A673 (cell line): ENCODE results near the gene TBX1. TPM values are rescaled to one million over a fixed set of nuclear protein-coding genes. Genes with fewer than 3 reads are reported as not detected.

Source experiments
- BruUV-seq: library from RNA; stranded (reverse); fragments of 400-500 nt; replicated peaks from 2 replicates; lab custom pipeline; 2021; lab: Mats Ljungman, UMichigan
- CTCF ChIA-PET: fragments of 300-600 bp; sonication (Branson Sonifier 250); formaldehyde crosslinking; loops from one replicate; lab custom pipeline; 2022; ENCODE audit warnings: antibody characterized with exemption; lab: Charles Lee
- POLR2A ChIA-PET: fragments of 300-600 bp; sonication (Branson Sonifier 250); formaldehyde crosslinking; loops from one replicate; lab custom pipeline; 2022; ENCODE audit warnings: antibody characterized with exemption; ENCODE audit not compliant: low non-redundant PET; lab: Charles Lee
- DNase-seq: peaks from one replicate; pipeline ENCODE4 v3.0.0-alpha.2; 2015; ENCODE audit warnings: low spot score
- H3K27ac ChIP-seq: fragments of 200-600 bp; sonication (generic); 2 replicates; pipeline ENCODE4 v1.5.1; 2016; ENCODE audit warnings: mixed run types, low read depth, mild to moderate bottlenecking, mixed read lengths, antibody characterized with exemption, low read length; ENCODE audit not compliant: poor library complexity, severe bottlenecking
- H3K27me3 ChIP-seq: fragments of 200-600 bp; sonication (generic); replicated peaks from 2 replicates; pipeline ENCODE4 v1.6.1; 2017; ENCODE audit warnings: mixed run types, low read depth, mild to moderate bottlenecking, mixed read lengths, antibody characterized with exemption, low read length; ENCODE audit not compliant: insufficient read depth, poor library complexity
- H3K36me3 ChIP-seq: fragments of 200-600 bp; sonication (generic); 2 replicates; pipeline ENCODE4 v1.6.1; 2016; ENCODE audit warnings: mixed run types, mild to moderate bottlenecking, mixed read lengths, antibody characterized with exemption, low read length; ENCODE audit not compliant: insufficient read depth, poor library complexity, severe bottlenecking
- H3K4me1 ChIP-seq: fragments of 200-600 bp; sonication (generic); 2 replicates; pipeline ENCODE4 v1.6.1; 2017; ENCODE audit warnings: mixed run types, mild to moderate bottlenecking, mixed read lengths, antibody characterized with exemption, low read length; ENCODE audit not compliant: insufficient read depth, poor library complexity, severe bottlenecking
- H3K4me3 ChIP-seq: fragments of 200-600 bp; sonication (generic); 2 replicates; pipeline ENCODE4 v1.5.1; 2016; ENCODE audit warnings: low read depth, mixed run types, mild to moderate bottlenecking, mixed read lengths, low read length; ENCODE audit not compliant: poor library complexity, severe bottlenecking
- H3K9me3 ChIP-seq: fragments of 200-600 bp; sonication (generic); 2 replicates; pipeline ENCODE4 v1.6.1; 2016; ENCODE audit warnings: mixed run types, low read depth, mild to moderate bottlenecking, mixed read lengths, antibody characterized with exemption, low read length; ENCODE audit not compliant: poor library complexity, severe bottlenecking
- EZH2 ChIP-seq: fragments of 200-600 bp; sonication (generic); IDR thresholded peaks from 2 replicates; pipeline ENCODE4 v1.6.1; 2017; ENCODE audit warnings: borderline replicate concordance, low read depth, mild to moderate bottlenecking, mixed read lengths, antibody characterized with exemption, low read length; ENCODE audit not compliant: poor library complexity, severe bottlenecking
- intact Hi-C: fragments of 100-400 bp; cut with micrococcal nuclease; formaldehyde crosslinking; loops from one replicate; pipeline ENCODE4 v1.10.0; 2022; ENCODE audit not compliant: unreplicated experiment
- total RNA-seq: library from RNA; stranded (reverse); gene quantifications from 2 replicates; pipeline ENCODE4 v1.2.3, GENCODE V29; 2021
- TF ChIP-seq, protein P1 (sequence below): fragments of 300-800, 200-600 bp; sonication (generic); conservative IDR thresholded peaks from 2 replicates; pipeline ENCODE4 v1.5.1; 2017; ENCODE audit warnings: low read depth, mild to moderate bottlenecking, antibody characterized with exemption, low read length, moderate library complexity, mixed read lengths

Gene TBX1
- total RNA-seq, 1 experiment from 2014 or later = 3.6 TPM

DNA sequence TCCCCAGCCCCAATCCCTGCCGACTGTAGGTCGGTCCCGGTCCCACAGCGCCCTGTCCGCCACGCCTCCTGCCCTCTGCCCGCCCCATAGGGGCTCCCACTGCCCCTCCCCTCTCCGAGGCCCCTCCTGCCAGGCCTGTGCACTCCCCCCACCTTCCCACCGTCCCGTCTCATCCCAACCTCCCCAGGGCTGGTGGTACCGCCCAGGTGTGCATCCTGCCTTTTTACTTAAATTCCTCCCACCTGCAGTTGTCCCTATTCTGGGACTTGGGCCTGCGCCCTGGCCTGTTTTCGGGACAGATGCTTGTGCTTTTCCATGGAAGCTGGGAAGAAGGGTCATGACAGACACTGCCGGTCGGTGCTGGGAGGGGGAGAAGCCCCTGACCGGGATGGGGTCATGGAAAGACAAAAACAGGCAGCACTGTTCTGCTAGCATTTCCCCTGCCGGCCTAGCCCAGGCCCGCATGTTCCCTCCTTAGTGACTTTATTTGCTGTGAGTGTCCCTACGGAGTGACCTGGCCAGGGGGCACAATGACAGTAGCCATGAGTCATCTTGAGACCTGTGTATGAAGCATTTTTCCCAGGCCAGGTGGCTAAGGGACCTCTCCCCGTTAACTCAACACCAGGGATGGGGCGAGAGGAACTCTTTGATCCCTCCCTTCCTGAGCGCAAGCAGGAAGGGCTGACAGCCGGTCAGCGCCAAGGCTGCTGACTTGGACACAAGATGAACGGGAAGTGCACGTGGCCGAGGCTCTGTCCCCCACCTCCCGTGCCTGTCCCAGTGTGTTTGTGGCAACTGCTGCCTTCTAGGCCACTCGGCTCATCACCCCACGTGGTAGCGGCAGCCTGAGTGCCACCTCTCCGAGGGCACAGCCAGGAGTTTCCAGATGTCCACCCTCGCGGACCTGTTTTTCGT is 7.1 kb downstream of the TBX1 start:
- Histone ChIP-seq H3K27me3 (peaks cover 38% of the 10 kb centered on the region), H3K27ac (no peak overlapping the region), H3K9me3 (no peaks in the 10 kb centered on the region), H3K4me3 (no peak overlapping the region), H3K36me3 (no peaks in the 10 kb centered on the region), H3K4me1 (no peaks in the 10 kb centered on the region)
- no TSS peak for BruUV-seq
- intact Hi-C loops = no loop called here
- ChIA-PET POLR2A (no interaction called here), CTCF (no interaction called here)
- TF ChIP-seq, protein P1, sequence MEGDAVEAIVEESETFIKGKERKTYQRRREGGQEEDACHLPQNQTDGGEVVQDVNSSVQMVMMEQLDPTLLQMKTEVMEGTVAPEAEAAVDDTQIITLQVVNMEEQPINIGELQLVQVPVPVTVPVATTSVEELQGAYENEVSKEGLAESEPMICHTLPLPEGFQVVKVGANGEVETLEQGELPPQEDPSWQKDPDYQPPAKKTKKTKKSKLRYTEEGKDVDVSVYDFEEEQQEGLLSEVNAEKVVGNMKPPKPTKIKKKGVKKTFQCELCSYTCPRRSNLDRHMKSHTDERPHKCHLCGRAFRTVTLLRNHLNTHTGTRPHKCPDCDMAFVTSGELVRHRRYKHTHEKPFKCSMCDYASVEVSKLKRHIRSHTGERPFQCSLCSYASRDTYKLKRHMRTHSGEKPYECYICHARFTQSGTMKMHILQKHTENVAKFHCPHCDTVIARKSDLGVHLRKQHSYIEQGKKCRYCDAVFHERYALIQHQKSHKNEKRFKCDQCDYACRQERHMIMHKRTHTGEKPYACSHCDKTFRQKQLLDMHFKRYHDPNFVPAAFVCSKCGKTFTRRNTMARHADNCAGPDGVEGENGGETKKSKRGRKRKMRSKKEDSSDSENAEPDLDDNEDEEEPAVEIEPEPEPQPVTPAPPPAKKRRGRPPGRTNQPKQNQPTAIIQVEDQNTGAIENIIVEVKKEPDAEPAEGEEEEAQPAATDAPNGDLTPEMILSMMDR = no peak
- no peak for TF ChIP-seq EZH2
- DNase-seq = no peak

DNA sequence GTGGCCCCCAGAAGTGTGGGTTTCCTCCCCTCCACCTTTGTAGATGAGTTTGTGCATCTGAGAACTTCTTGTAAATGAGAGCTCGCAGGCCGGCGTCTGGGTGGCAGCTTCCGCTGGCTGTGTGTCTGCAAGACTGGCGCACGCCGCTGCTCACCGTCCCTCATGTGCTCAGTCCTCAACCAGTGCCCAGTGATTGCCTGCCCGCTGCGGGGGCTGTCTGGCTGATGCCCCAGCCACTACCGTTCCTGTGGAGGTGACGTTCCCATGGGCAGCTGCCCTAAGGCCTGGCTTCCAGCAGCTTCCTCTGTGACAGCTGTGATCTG is 8.8 kb downstream of the TBX1 start:
- ChIA-PET POLR2A (no interaction called here), CTCF (no interaction called here)
- no peak overlapping the region for H3K4me3 ChIP-seq
- DNase-seq = no peak
- no TSS peak for BruUV-seq
- H3K9me3 ChIP-seq = no peaks in the 10 kb centered on the region
- intact Hi-C loops = no loop called here
- H3K36me3 ChIP-seq = no peaks in the 10 kb centered on the region
- TF ChIP-seq EZH2 = no peak
- TF ChIP-seq, protein P1 = no peak
- H3K4me1 ChIP-seq = no peaks in the 10 kb centered on the region
- peaks cover 38% of the 10 kb centered on the region for H3K27me3 ChIP-seq
- no peak overlapping the region for H3K27ac ChIP-seq

DNA sequence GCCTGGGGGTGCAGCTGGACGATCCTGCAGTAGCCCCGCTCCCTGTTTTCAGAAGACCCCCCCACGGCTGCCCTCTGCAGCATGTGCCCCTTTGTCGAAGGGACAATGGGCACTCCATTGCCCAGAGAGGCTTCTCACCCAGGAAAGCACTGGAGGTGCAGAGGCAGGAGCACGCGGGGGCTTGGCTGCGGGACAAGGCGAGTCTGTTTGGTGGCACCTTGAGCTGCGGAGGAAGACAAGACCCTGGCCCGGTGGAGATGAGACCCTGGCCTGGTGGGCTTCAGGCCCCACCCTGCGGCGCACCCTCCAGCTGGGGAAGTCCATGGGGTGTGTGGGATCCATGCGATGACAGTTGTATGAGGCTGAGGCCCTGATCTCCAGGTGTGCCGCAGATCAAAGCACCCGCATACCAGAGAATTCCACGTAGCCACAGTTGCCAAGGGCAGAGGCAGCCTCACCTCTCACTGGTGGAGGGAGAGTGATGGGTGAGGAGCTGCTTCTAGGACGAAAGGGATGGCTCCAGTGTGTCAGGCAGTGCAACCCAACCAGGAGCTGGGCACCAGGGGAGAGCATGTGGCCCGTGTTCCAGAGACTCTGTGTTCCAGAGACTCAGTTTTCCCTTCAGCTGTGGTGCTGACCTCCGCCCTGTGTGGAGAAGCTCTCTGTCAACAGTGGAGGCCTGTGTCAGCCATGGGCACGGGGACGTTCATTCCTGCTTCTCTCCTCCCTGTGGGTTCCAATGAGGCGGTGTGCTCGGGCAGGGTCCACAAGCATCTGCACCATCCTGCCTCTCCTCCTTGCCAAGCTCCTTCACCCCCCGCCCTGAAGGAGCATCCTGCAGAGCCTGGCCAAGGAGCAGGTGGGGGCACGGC is 10.0 kb downstream of the TBX1 start:
- TF ChIP-seq EZH2 = no peak
- TF ChIP-seq, protein P1 = no peak
- H3K27ac ChIP-seq = no peak overlapping the region
- no peak for DNase-seq
- ChIA-PET POLR2A (no interaction called here), CTCF (no interaction called here)
- intact Hi-C loops = no loop called here
- no peaks in the 10 kb centered on the region for H3K9me3 ChIP-seq
- no peaks in the 10 kb centered on the region for H3K4me1 ChIP-seq
- no peaks in the 10 kb centered on the region for H3K36me3 ChIP-seq
- H3K27me3 ChIP-seq = peaks cover 28% of the 10 kb centered on the region
- no TSS peak for BruUV-seq
- H3K4me3 ChIP-seq = no peak overlapping the region
